AG09309 (cell line): ENCODE results near the gene AP2B1.

Experiments used
- DNase-seq: peaks from one replicate; pipeline ENCODE4 v3.0.0-alpha.2; 2010; ENCODE audit warnings: low read depth
- H3K4me3 ChIP-seq: 2 replicates; pipeline ENCODE4 v1.5.1; 2011; ENCODE audit warnings: mild to moderate bottlenecking, low read depth, low read length, moderate library complexity; ENCODE audit not compliant: control insufficient read depth
- CTCF ChIP-seq: IDR thresholded peaks from 2 replicates; pipeline ENCODE4 v1.5.1; 2011; ENCODE audit warnings: mild to moderate bottlenecking, low read depth, low read length, inconsistent platforms; ENCODE audit not compliant: insufficient read depth, control insufficient read depth; ENCODE audit errors: missing control alignments

Gene AP2B1

GRCh38 chr17:35752471-35752870 lies 165.3 kb downstream of the AP2B1 start:
- TF ChIP-seq CTCF: no peak
- no peak overlapping the region for H3K4me3 ChIP-seq
- no peak for DNase-seq

- no peak for TF ChIP-seq CTCF
- no peak within 1 kb of the TSS for H3K4me3 ChIP-seq
- DNase-seq: no peak
Observed at GRCh38 chr17:35752945-35753764, 166.0 kb downstream of the AP2B1 start, which contains the start of gene GAS2L2. GAS2L2 (minus strand) TSS chr17:35753239; CDS start chr17:35752850, 389 bp downstream.

DNA sequence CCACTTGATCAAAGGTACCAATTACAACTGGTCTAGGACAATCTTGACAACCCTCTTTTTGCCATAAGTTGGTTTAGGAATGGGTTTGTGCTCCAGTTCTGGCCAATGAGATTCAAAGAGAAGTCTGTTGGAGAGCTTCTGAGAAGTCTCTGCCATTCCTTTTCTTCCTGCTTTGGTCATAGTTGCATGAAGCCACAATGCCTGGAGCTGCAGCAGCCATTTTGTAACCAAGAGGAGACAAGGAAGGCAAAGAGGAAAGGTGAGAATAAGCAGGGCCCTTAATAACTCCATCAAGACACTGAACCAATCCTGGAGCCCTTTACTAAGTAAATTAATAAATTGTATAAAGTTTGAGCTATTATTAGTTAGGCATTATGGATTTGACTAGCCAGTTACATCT lies 170.1 kb downstream of the AP2B1 start:
- no peak overlapping the region for H3K4me3 ChIP-seq
- TF ChIP-seq CTCF: no peak
- DNase-seq: no peak

DNA sequence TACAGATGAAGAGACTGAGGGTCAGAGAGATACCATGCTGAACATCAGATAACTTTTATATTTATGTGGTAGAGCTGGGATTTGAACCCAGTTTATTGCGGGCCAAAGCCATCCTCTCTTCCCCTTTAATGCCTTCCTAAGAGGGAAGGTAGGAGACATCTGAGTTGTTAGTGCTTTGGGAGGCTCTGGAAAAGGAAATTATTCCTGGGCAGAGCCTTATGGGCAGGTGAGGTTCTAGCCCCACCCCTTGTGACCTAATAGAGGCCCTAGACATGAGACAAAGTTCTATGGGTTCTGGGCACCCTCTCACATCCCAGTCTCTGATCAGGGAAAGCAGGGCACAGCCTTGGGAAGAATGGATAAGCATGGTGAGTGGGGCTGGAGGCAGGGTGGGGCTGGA lies 173.5 kb downstream of the AP2B1 start, which contains the start of gene C17orf50:
Gene C17orf50, plus strand, starts transcription at position 301 of the 400 bp plus-strand sequence. Its CDS starts 55 bp downstream, at position 356.
- H3K4me3 ChIP-seq: no peak within 1 kb of the TSS
- no peak for TF ChIP-seq CTCF
- no peak for DNase-seq

DNA sequence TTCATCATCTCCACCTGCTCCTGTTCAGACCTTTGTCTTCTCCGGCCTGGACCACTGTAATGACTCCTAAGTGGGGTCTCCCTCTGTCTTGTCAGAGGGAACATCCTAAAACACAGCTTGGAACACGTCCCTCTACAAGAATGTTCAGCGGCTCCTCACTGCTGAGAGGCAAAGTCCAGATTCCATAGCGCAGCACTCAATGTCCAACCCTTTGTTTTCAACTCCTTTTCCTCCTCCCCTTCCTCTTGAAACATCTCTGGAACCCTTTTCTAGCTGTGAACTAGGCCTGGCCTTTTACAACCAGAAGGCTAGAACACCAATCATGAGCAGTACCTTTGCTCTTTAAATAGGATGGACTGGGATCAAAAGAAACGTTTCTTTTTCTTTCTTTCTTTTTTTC lies 174.5 kb downstream of the AP2B1 start:
- no peak overlapping the region for H3K4me3 ChIP-seq
- no peak for TF ChIP-seq CTCF
- DNase-seq: no peak

DNA sequence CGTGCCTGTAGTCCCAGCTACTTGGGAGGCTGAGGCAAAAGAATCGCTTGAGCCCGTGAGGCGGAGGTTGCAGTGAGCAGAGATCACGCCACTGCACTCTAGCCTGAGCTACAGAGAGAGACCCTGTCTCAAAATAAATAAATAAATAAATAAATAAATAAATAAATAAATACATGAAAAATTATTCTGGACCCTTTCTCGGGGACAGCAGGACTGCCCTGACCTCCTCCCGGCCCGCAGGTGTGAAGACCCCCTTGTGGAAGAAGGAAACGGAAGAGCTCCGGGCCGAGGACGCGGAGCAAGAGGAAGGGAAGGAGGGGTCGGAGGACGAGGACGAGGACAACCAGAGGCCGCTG lies 176.6 kb downstream of the AP2B1 start:
- no peak for TF ChIP-seq CTCF
- H3K4me3 ChIP-seq: peak overlapping the region; percentile 34
- DNase-seq: no peak
